ENCODE results near the gene KREMEN1.
"Not testable (repeated sequence)": the region's sequence is repeated elsewhere in the genome, so short reads cannot be mapped to it uniquely, and the experiment has no call there.

The KREMEN1 gene

GRCh38 chr22:29106839-29107238 lies 34.0 kb downstream of the KREMEN1 start:
- no peak for DNase-seq (ENCODE audit: low read depth in 2 of 2)

GRCh38 chr22:29108137-29108536 lies 35.3 kb downstream of the KREMEN1 start:
- no peak for DNase-seq (ENCODE audit: low read depth in 2 of 2)

GRCh38 chr22:29109822-29110221 lies 37.0 kb downstream of the KREMEN1 start:
- no peak for DNase-seq (ENCODE audit: low read depth in 2 of 2)

- no peak for DNase-seq (ENCODE audit: low read depth in 2 of 2)
Observed at GRCh38 chr22:29110946-29111345, 38.1 kb downstream of the KREMEN1 start.

- no peak for DNase-seq (ENCODE audit: low read depth in 2 of 2)
Observed at GRCh38 chr22:29112121-29112520, 39.3 kb downstream of the KREMEN1 start.

- DNase-seq (ENCODE audit: low read depth in 2 of 2): no peak
Observed at GRCh38 chr22:29112681-29113080, 39.8 kb downstream of the KREMEN1 start.

GRCh38 chr22:29113319-29113718 lies 40.5 kb downstream of the KREMEN1 start:
- DNase-seq (ENCODE audit: low read depth in 2 of 2): no peak

- no peak for DNase-seq (ENCODE audit: low read depth in 2 of 2)
Observed at GRCh38 chr22:29114392-29114791, 41.6 kb downstream of the KREMEN1 start.

- DNase-seq (ENCODE audit: low read depth in 2 of 2): no peak
Observed at GRCh38 chr22:29115682-29116288, 43.0 kb downstream of the KREMEN1 start.

- no peak for DNase-seq (ENCODE audit: low read depth in 2 of 2)
Observed at GRCh38 chr22:29116397-29117123, 43.7 kb downstream of the KREMEN1 start.

GRCh38 chr22:29117799-29118477 lies 45.1 kb downstream of the KREMEN1 start:
- no peak for DNase-seq (ENCODE audit: low read depth in 2 of 2)

GRCh38 chr22:29120098-29120912 lies 47.5 kb downstream of the KREMEN1 start:
- not testable (repeated sequence) for DNase-seq (ENCODE audit: low read depth in 2 of 2)

GRCh38 chr22:29121124-29121523 lies 48.3 kb downstream of the KREMEN1 start:
- no peak for DNase-seq (ENCODE audit: low read depth in 2 of 2)

GRCh38 chr22:29122041-29122440 lies 49.2 kb downstream of the KREMEN1 start:
- DNase-seq (ENCODE audit: low read depth in 2 of 2): no peak

GRCh38 chr22:29124777-29125442 lies 52.1 kb downstream of the KREMEN1 start:
- no peak for DNase-seq (ENCODE audit: low read depth in 2 of 2)

GRCh38 chr22:29125443-29125778 lies 52.6 kb downstream of the KREMEN1 start:
- DNase-seq (ENCODE audit: low read depth in 2 of 2): no peak

- no peak for DNase-seq (ENCODE audit: low read depth in 2 of 2)
Observed at GRCh38 chr22:29125844-29126243, 53.0 kb downstream of the KREMEN1 start.

GRCh38 chr22:29126670-29127395 lies 54.0 kb downstream of the KREMEN1 start:
- no peak for DNase-seq (ENCODE audit: low read depth in 2 of 2)

- no peak for DNase-seq (ENCODE audit: low read depth in 2 of 2)
Observed at GRCh38 chr22:29128891-29129807, 56.3 kb downstream of the KREMEN1 start.

- DNase-seq (ENCODE audit: low read depth in 2 of 2): no peak
Observed at GRCh38 chr22:29129808-29130140, 56.9 kb downstream of the KREMEN1 start.

Measured in stimulated activated CD4-positive, alpha-beta T cell treated with anti-CD3 and anti-CD28 coated beads, Interleukin-1b, Interleukin-23, amount 100 ng/mL, for 4 hours (primary cell).